H1 (cell line): ENCODE measurements around the gene TMPRSS11F. TPM values are rescaled to one million over a fixed set of nuclear protein-coding genes. Genes with fewer than 3 reads are reported as not detected.

Experiments used
- BCL11A ChIP-seq, 2 experiments: IDR thresholded peaks; one replicate each; pipeline ENCODE4 v1.6.1; 2011; ENCODE audit warnings: low read depth in 2 of 2, low read length in 2 of 2, mild to moderate bottlenecking in 2 of 2
- CTBP2 ChIP-seq: IDR thresholded peaks from 2 replicates; pipeline ENCODE4 v1.7.0; 2011; ENCODE audit warnings: borderline replicate concordance, mild to moderate bottlenecking, moderate library complexity, mixed read lengths, low read length; ENCODE audit not compliant: insufficient read depth, insufficient read length
- SIN3A ChIP-seq, 2 experiments: IDR thresholded peaks in 1 of 2; conservative IDR thresholded peaks in 1 of 2; 2 replicates each; pipeline ENCODE4 v1.6.1; 2011 to 2012; ENCODE audit warnings: low read length in 2 of 2, improper control_type of control experiment in 1 of 2, low read depth in 1 of 2, mild to moderate bottlenecking in 1 of 2
- polyA plus RNA-seq, 7 experiments: library from polyadenylated mRNA; depleted of rRNA in 3 of 7; stranded (reverse) in 5 of 7; unstranded in 2 of 7; fragments of >200 nt in 5 of 7; fragments of 200-250 nt in 2 of 7; gene quantifications; 1 replicate in 5 of 7; 2 replicates in 1 of 7; 4 replicates in 1 of 7; pipeline versions ENCODE4 v1.2.1 to v1.2.3, GENCODE V29; 2011 to 2013; ENCODE audit warnings: missing spikeins in 2 of 7, mixed read lengths in 2 of 7
- total RNA-seq: library from RNA; stranded (reverse); fragmentation: NEBNext Ultra II Directional; extraction: Animal tissue kit (Norgen Biotek cat#: 25700); gene quantifications from 2 replicates; pipeline ENCODE4 v1.2.1, GENCODE V29; 2021

Gene TMPRSS11F
- total and polyA plus RNA-seq, 2 of the 8 experiments (the other 6 are each of a cell fraction or from before 2014, with no cell fraction given), result not detected

- TF ChIP-seq SIN3A (conservative IDR thresholded peaks at IDR 0.05 in 1 of 2, IDR thresholded peaks at IDR 0.05 in 1 of 2; ENCODE audit: low read depth in 1 of 2, low read length in 2 of 2) (no peak), CTBP2 (no peak), BCL11A (IDR thresholded peaks at IDR 0.05; ENCODE audit: low read depth in 2 of 2, low read length in 2 of 2) (no peak)
Observed at GRCh38 chr4:68162196-68162595, 32.5 kb upstream of the TMPRSS11F start (continued).
